Common myeloid progenitor, CD34-positive (primary cell): ENCODE data around the gene PLEKHG3.

Source experiments
- CTCF ChIA-PET: fragments of 350-600 bp; sonication (Branson Sonifier 250); formaldehyde crosslinking; loops from one replicate; lab custom pipeline; 2021; ENCODE audit warnings: antibody characterized with exemption; lab: Charles Lee
- POLR2A ChIA-PET: fragments of 350-600 bp; sonication (Branson Sonifier 250); formaldehyde crosslinking; loops from one replicate; lab custom pipeline; 2021; ENCODE audit warnings: antibody characterized with exemption; lab: Charles Lee
- DNase-seq, 3 donors: peaks; one replicate each; pipeline versions ENCODE4 v3.0.0 to v3.0.0-alpha.2; 2013
- H3K27ac ChIP-seq, 2 experiments: 1 replicate in 1 of 2; 2 replicates in 1 of 2; pipeline ENCODE4 v1.7.0; 2013; ENCODE audit warnings: inconsistent platforms in 2 of 2, low read length in 2 of 2, mild to moderate bottlenecking in 2 of 2, low read depth in 1 of 2, moderate library complexity in 1 of 2; ENCODE audit not compliant: severe bottlenecking in 2 of 2, insufficient read depth in 1 of 2, poor library complexity in 1 of 2
- H3K27me3 ChIP-seq, 5 experiments: replicated peaks in 2 of 5; 1 replicate in 3 of 5; 2 replicates in 2 of 5; pipeline versions ENCODE4 v1.6.1 to v1.7.0; 2013; ENCODE audit warnings: low read length in 4 of 5, mild to moderate bottlenecking in 2 of 5, moderate library complexity in 2 of 5, inconsistent platforms in 1 of 5; ENCODE audit not compliant: insufficient read depth in 5 of 5, control insufficient read depth in 4 of 5
- H3K36me3 ChIP-seq, 4 experiments: 1 replicate in 2 of 4; 2 replicates in 2 of 4; pipeline versions ENCODE4 v1.6.1 to v1.7.0; 2013; ENCODE audit warnings: low read length in 3 of 4, control low read depth in 1 of 4, mild to moderate bottlenecking in 1 of 4; ENCODE audit not compliant: control insufficient read depth in 4 of 4, insufficient read depth in 4 of 4
- H3K4me1 ChIP-seq, 4 experiments: 1 replicate in 3 of 4; 2 replicates in 1 of 4; pipeline versions ENCODE4 v1.6.1 to v1.7.1; 2013; ENCODE audit warnings: low read length in 3 of 4, mild to moderate bottlenecking in 3 of 4, control low read depth in 1 of 4, inconsistent platforms in 1 of 4, moderate library complexity in 1 of 4; ENCODE audit not compliant: control insufficient read depth in 4 of 4, insufficient read depth in 4 of 4; ENCODE audit errors: control extremely low read depth in 1 of 4
- H3K4me3 ChIP-seq, 7 experiments: 1 replicate in 4 of 7; 2 replicates in 3 of 7; pipeline versions ENCODE4 v1.5.1 to v1.7.0; 2013; ENCODE audit warnings: mild to moderate bottlenecking in 7 of 7, low read length in 6 of 7, moderate library complexity in 6 of 7, inconsistent platforms in 2 of 7, low read depth in 2 of 7, control low read depth in 1 of 7; ENCODE audit not compliant: insufficient read depth in 4 of 7, control insufficient read depth in 1 of 7; ENCODE audit errors: extremely low read depth in 1 of 7
- H3K9me3 ChIP-seq, 5 experiments: 1 replicate in 4 of 5; 2 replicates in 1 of 5; pipeline versions ENCODE4 v1.6.1 to v1.7.1; 2013; ENCODE audit warnings: low read length in 4 of 5, mild to moderate bottlenecking in 2 of 5, inconsistent platforms in 1 of 5, low read depth in 1 of 5, moderate library complexity in 1 of 5; ENCODE audit not compliant: control insufficient read depth in 4 of 5, insufficient read depth in 2 of 5; ENCODE audit errors: control extremely low read depth in 1 of 5
- WGBS: methylation state at CpG from one replicate; pipeline ENCODE4 v1.1.5; 2013; ENCODE audit not compliant: insufficient coverage; 5-methylcytosine and 5-hydroxymethylcytosine counted together

PLEKHG3 gene

GRCh38 chr14:64763085-64763782 lies 59.0 kb downstream of the PLEKHG3 start:
- Histone ChIP-seq H3K36me3 (no peaks in the 10 kb centered on the region), H3K4me1 (peaks cover 0 to 43% (median 27%) of the 10 kb centered on the region in 4 experiments), H3K27me3 (peaks cover 0 to 21% (median 0%) of the 10 kb centered on the region in 5 experiments), H3K9me3 (no peaks in the 10 kb centered on the region), H3K27ac (no peak overlapping the region), H3K4me3 (no peak overlapping the region)
- POLR2A ChIA-PET: no interaction called here
- CTCF ChIA-PET: interaction anchor here (1.0 to 4.7 kb wide), 12 partner anchors 14 to 129 kb away, joined by 3 to 50 read pairs (median 6); no protein-coding TSS in a partner anchor
- no peak for DNase-seq
- 84% methylated on average over 10 of the region's 11 CpGs for WGBS

- ChIA-PET POLR2A (no interaction called here), CTCF (interaction anchor here (0.9 to 3.1 kb wide), 10 partner anchors 32 to 421 kb away, joined by 3 to 49 read pairs (median 4); no protein-coding TSS in a partner anchor)
- Histone ChIP-seq H3K9me3 (no peaks in the 10 kb centered on the region), H3K27ac (no peak overlapping the region), H3K4me3 (peak overlapping the region in 3 of 7 experiments; percentile 41 to 64 (median 52)), H3K27me3 (peaks cover 0 to 21% (median 0%) of the 10 kb centered on the region in 5 experiments), H3K36me3 (no peaks in the 10 kb centered on the region), H3K4me1 (peaks cover 0 to 41% (median 27%) of the 10 kb centered on the region in 4 experiments)
- 41% methylated on average over 14 of the region's 18 CpGs for WGBS
- peak; percentile 23 to 63 (median 51) for DNase-seq
These were observed 59.8 kb downstream of the PLEKHG3 start for GRCh38 chr14:64763801-64764621.

GRCh38 chr14:64764641-64765520 lies 60.7 kb downstream of the PLEKHG3 start:
- Histone ChIP-seq H3K4me3 (peak overlapping the region in 3 of 7 experiments; percentile 41 to 64 (median 52)), H3K27ac (no peak overlapping the region), H3K27me3 (peaks cover 0 to 21% (median 0%) of the 10 kb centered on the region in 5 experiments), H3K9me3 (no peaks in the 10 kb centered on the region), H3K4me1 (peaks cover 0 to 41% (median 27%) of the 10 kb centered on the region in 4 experiments), H3K36me3 (no peaks in the 10 kb centered on the region)
- ChIA-PET POLR2A (interaction anchor here (0.7 kb wide), 2 partner anchors 66 to 92 kb away, joined by 3 read pairs; no protein-coding TSS in a partner anchor), CTCF (interaction anchor here (0.9 to 3.1 kb wide), 19 partner anchors 9 to 422 kb away, joined by 3 to 49 read pairs (median 5); no protein-coding TSS in a partner anchor)
- peak; percentile 65 to 78 (median 68) for DNase-seq
- WGBS: 44% methylated on average over 21 of the region's 29 CpGs

GRCh38 chr14:64765740-64766302 lies 61.6 kb downstream of the PLEKHG3 start:
- H3K9me3 ChIP-seq: no peaks in the 10 kb centered on the region
- no peak for DNase-seq
- H3K4me3 ChIP-seq: no peak overlapping the region
- peaks cover 0 to 41% (median 27%) of the 10 kb centered on the region in 4 experiments for H3K4me1 ChIP-seq
- H3K36me3 ChIP-seq: no peaks in the 10 kb centered on the region
- peaks cover 0 to 16% (median 0%) of the 10 kb centered on the region in 5 experiments for H3K27me3 ChIP-seq
- no peak overlapping the region for H3K27ac ChIP-seq
- ChIA-PET CTCF (interaction anchor here (1.0 to 3.1 kb wide), 15 partner anchors 8 to 423 kb away, joined by 3 to 49 read pairs (median 5); no protein-coding TSS in a partner anchor), POLR2A (no interaction called here)
- WGBS: 96% methylated on average over 4 of the region's 4 CpGs

GRCh38 chr14:64766430-64767151 lies 62.4 kb downstream of the PLEKHG3 start:
- Histone ChIP-seq H3K27ac (no peak overlapping the region), H3K4me1 (peaks cover 0 to 34% (median 27%) of the 10 kb centered on the region in 4 experiments), H3K36me3 (no peaks in the 10 kb centered on the region), H3K9me3 (no peaks in the 10 kb centered on the region), H3K4me3 (no peak overlapping the region), H3K27me3 (peaks cover 0 to 9% (median 0%) of the 10 kb centered on the region in 5 experiments)
- WGBS: 91% methylated on average over 19 of the region's 25 CpGs
- ChIA-PET POLR2A (no interaction called here), CTCF (interaction anchor here (1.8 to 10.2 kb wide), 2 partner anchors 57 to 94 kb away, joined by 6 to 80 read pairs; no protein-coding TSS in a partner anchor)
- DNase-seq: no peak
